GM12875 (cell line): ENCODE results near the gene COL6A3.
A peak's percentile ranks its signal among the peaks of the same experiment; 100 is the strongest.

ENCODE experiments used
- H3K4me3 ChIP-seq: one replicate; pipeline ENCODE4 v1.5.1; 2011; ENCODE audit warnings: low read depth, low read length, control low read depth
- CTCF ChIP-seq: IDR thresholded peaks from 2 replicates; pipeline ENCODE4 v1.5.1; 2011; ENCODE audit warnings: low read depth, mild to moderate bottlenecking, control low read depth, inconsistent platforms, low read length, moderate library complexity, borderline replicate concordance; ENCODE audit not compliant: insufficient read depth

Gene COL6A3

GRCh38 chr2:237425320-237425719 is 11.4 kb upstream of the COL6A3 start:
- no peak for TF ChIP-seq CTCF
- H3K4me3 ChIP-seq: no peak overlapping the region

GRCh38 chr2:237424544-237424943 is 10.6 kb upstream of the COL6A3 start:
- no peak overlapping the region for H3K4me3 ChIP-seq
- TF ChIP-seq CTCF: no peak

- TF ChIP-seq CTCF: no peak
Observed at GRCh38 chr2:237423891-237424290, 9.9 kb upstream of the COL6A3 start.

GRCh38 chr2:237422309-237422708 is 8.3 kb upstream of the COL6A3 start:
- TF ChIP-seq CTCF: no peak
- no peak overlapping the region for H3K4me3 ChIP-seq

More at GRCh38 chr2:237423891-237424290, 9.9 kb upstream of the COL6A3 start:
- no peak overlapping the region for H3K4me3 ChIP-seq

- H3K4me3 ChIP-seq: no peak overlapping the region
- peak; percentile 89 for TF ChIP-seq CTCF
Observed at GRCh38 chr2:237421542-237422116, 7.7 kb upstream of the COL6A3 start.

GRCh38 chr2:237418300-237418699 is 4.3 kb upstream of the COL6A3 start:
- TF ChIP-seq CTCF: no peak
- H3K4me3 ChIP-seq: no peak overlapping the region

- no peak overlapping the region for H3K4me3 ChIP-seq
- no peak for TF ChIP-seq CTCF
Observed at GRCh38 chr2:237412988-237413776, 782 bp downstream of the COL6A3 start.
